GM18909 (cell line): ENCODE measurements around the gene S100Z.
"Not testable (repeated sequence)": the region's sequence is repeated elsewhere in the genome, so short reads cannot be mapped to it uniquely, and the experiment has no call there.

Experiments
- ATAC-seq: cut with Tn5 transposase; IDR thresholded peaks from one replicate; pipeline ENCODE4 v1.9.1; 2021; ENCODE audit warnings: mild to moderate bottlenecking; ENCODE audit not compliant: unreplicated experiment, poor library complexity

Gene S100Z

DNA sequence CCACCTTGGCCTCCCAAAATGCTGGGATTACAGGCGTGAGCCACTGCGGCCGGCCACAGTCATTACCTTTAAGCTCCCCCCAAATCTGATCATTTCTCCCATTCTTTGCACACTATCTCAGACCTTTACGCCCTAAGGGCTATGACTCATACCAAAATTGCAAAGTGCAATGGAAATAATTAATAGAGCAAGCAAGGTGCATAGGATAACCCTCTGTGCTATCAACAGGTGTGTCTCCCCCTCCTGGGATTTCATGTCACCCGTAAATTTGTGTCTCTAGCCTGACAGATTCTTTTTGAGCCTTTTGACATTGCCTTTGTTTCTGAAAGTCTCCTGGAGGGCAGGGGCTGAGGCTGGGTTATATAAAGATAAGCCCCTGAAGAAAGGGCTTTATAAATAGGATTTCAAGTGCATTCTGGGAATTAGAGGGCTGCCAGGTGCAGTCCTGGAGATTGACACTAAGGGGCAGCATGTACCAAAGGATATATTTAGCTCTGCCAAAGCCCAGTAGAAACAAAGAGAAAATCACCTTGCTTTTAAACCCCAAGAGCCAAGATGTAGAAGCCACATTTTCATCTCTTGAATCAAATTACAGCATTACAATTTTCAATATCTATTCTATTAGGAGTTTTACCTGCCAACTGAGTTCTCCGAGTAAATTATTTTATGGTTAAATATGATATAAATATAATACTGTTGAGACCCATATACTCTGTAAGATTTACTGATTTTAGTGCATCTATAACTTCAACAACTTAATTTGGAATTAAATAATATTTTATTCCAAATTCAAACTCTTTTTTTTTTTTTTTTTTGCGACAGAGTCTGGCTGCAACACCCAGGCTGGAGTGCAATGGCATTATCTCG is 18.2 kb downstream of the S100Z start:
- ATAC-seq = no peak

- no peak for ATAC-seq
Observed at GRCh38 chr5:76870046-76870445, 20.2 kb downstream of the S100Z start.

DNA sequence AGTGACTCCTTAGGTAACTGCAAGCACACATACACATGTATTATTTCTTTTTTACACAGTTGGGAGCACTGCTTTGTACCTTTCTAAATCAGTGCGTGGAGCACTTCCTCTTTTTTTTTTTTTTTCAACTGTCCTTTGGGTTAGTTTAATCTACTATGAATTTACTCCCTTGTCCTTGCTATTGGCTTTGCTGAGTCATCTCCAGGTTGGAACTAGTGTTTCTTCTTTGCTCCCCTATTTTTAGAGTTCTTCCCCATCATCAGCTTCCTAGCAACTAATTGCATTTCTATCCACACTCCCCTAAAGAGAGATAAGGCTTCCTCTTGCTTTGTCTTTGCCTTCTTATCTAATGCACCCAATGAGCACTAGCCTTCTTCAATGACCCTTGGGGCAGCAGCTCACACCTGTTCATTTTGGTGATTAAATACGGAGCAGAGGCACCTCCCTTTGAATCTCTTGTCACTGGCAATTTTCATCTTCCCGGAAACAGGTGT is 24.3 kb downstream of the S100Z start:
- no peak for ATAC-seq

DNA sequence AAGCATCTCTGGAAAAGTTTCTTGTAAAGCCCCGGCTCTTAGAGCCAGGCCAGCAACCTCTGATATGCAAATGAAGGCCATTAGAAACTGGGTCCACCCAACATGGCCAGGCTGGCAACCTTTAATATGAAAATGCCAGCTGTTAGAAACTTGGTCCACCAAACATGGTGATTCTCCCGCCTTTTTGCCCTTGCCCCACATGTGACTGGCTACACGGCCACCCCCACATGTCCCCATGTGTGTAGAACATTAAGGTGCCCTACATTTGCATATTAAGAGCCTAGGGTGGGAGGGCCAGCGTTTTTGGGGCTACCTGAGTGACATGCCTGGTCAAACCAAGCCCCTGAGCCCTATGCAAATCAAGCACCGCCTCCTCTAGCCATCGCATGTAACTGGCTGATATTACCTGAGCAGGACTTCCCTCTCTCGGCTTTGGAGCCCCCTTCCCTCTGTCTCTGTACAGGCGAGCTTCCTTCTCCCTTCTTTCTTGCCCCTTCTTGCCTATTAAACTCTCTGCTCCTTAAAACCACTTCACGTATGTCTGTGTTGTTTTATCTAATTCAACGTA is 39.0 kb downstream of the S100Z start:
- ATAC-seq = no peak

- no peak for ATAC-seq
Observed at GRCh38 chr5:76893294-76893693, 43.5 kb downstream of the S100Z start.

GRCh38 chr5:76896196-76896595 is 46.4 kb downstream of the S100Z start:
- no peak for ATAC-seq

GRCh38 chr5:76901522-76901921 is 51.7 kb downstream of the S100Z start:
- no peak for ATAC-seq

GRCh38 chr5:76908166-76908565 is 58.4 kb downstream of the S100Z start:
- ATAC-seq = no peak

GRCh38 chr5:76910344-76910933 is 60.6 kb downstream of the S100Z start:
- not testable (repeated sequence) for ATAC-seq

GRCh38 chr5:76914671-76915070 is 64.9 kb downstream of the S100Z start:
- ATAC-seq = not testable (repeated sequence)

DNA sequence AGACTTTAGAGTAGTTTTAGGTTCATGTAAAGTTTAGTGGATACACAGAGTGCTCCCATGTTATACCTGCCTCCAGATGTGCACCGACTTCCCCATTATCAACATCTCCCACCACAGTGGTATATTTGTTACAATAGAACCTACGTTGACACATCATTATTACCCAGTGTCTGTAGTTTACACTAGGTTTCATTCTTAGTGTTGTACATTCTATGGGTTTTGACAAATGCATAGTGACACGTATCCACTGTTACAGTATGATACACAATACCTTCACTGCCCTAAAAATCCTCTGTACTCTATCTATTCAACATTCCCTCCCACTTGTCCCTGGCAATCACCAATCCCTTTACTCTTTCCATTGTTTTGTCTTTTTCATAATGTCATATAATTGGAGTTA is 68.7 kb downstream of the S100Z start:
- no peak for ATAC-seq

DNA sequence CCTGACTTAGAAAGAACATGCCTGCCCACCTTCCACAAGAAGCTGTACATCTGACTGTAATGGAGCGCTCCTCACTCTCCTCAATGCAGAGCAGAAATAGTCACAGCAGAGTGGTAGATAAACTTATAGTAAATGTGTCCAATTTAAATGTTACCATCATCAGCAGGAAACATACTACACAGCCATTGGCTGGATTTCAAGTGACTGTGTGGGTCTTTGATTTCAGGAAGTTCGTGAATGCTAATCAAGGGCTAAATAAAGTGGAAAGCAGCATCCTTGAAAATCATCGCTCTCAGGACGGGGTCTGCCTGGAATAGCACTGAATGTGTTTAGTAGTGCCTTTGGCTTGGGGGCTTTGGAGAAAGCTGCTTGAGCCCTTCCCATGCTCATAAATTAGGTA is 70.7 kb downstream of the S100Z start:
- ATAC-seq = no peak

DNA sequence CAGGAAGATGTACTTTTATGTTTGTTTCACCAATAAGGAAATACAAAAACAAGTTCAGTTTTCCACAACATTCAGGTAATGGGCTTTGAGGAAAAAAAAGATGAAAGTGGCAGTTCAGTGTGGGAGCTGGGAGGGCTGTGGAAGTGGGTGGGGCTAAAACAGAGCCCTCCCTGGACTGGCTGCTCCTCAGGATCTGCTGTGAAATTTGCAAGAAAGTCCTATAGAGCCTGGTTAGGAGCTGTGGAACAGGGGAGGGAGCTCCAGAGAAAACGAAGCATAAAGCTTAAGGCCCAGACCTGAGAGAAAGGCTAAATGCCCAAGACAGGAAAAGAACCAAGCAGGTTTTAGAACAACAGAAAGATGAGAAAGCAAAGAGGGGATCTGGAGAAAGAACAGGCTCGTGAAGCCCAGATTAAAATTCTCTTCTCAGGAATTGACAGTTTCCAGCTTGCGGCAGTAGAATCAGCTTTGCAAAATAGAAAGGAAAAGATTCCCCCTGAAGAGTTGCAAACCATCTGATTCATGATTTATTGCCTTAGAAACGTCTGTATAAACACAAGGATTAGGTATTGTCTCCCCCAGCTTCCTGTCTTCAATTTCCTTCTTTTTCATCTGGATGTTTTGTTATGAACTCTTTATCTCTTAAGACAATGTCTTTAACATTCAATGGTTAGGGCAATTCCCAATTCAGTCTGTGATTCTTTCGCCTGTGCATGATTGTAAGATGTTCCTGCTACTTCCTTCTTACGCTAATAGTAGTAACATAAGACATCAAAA is 76.7 kb downstream of the S100Z start:
- no peak for ATAC-seq

DNA sequence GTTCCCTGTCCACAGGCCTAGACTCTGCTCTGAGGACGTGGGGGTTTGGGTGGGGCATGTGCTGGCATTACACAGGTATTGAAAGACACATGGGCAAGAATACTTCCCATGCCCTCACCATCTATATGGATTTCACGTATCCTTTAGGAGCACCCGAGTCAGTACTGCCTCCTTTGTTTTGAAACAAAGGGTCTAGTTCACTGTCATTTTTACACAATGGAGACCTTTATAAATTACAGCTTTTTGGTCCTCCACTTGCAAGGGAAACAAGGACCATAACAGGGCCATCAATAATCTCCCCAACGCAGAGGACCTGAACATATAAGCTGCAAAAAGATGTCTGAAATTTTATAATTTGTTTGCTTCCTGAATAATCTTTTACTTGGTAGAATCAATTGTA is 78.1 kb downstream of the S100Z start:
- no peak for ATAC-seq

GRCh38 chr5:76930083-76930482 is 80.3 kb downstream of the S100Z start:
- no peak for ATAC-seq

- ATAC-seq = no peak
Observed at GRCh38 chr5:76938177-76938576, 88.4 kb downstream of the S100Z start.

DNA sequence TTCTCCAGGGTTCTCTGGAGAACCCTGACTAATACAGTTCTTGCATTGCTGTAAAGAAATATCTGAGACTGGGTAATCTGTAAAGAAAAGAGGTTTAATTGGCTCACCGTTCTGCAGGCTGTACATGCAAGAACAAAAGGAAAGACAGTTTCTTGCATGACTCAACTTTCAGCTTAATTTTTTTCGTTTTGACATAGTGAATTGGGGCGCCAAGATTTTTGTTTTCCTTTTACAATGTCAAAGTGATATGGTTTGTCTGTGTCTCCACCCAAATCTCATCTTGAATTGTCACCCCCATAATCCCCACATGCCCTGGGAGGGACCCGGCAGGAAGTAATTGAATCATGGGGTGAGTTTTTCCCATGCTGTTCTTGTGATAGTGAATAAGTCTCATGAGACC is 91.2 kb downstream of the S100Z start:
- ATAC-seq = no peak

GRCh38 chr5:76941442-76941841 is 91.6 kb downstream of the S100Z start:
- ATAC-seq = no peak

GRCh38 chr5:76942581-76942980 is 92.8 kb downstream of the S100Z start:
- no peak for ATAC-seq

DNA sequence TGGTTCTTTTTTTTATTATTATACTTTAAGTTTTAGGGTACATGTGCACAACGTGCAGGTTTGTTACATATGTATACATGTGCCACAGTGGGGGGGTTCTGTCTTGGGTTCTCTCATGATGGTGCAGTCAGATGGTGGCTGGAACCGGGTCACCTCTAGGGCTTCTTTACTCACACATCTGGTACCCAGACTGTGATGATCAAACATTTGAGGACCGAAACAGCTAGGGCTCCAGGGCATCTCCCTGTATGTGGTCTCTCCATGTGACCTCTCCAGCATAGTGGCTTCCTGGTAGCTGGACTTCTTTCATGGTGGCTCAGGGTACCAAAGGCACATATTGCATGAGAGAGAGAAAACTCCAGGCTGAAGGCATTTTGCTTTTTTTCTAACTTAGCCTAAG is 93.2 kb downstream of the S100Z start:
- no peak for ATAC-seq

DNA sequence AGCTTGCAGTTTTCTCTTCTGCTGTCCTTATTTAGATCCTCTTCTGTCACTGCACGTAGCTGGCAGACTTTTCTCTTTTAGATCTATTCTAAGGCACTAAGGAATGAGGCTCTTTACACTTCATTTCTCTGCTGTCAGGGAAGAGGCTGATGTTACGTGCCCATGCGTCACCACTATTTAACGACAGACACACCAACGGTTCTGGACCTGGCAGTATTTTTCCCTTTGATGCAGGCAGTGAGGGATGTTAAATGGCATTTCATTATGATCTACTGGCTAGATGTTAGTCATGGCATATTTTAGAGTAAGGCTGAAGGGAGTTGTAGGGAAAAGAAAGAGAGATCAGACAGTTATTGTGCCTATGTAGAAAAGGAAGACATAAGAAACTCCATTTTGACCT is 94.8 kb downstream of the S100Z start:
- ATAC-seq = no peak
